ENCODE measurements around the gene COG3. TPM values are rescaled to one million over a fixed set of nuclear protein-coding genes. Genes with fewer than 3 reads are reported as not detected.

COG3 gene
- total RNA-seq, 1 experiment from 2014 or later: 20.3 TPM

DNA sequence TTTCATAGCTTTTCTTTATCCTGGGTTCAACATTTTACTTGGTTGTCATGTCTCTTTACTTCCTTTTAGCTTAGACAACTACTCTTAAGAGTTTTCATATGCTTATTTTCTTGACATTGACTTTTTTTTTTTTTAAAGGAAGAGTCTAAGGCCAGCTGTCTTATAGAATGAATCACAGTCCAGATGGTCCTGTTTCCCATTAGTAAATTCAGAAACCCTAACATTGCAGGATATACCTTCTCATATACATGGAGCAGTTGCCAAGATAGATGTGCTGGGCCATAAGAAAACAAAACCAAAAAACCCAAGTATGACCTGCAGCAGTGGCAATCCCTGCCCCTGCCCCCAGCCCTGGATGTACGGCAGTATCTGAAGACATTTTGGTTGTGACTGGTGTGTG lies 72.8 kb downstream of the COG3 start:
- POLR2A ChIA-PET (ENCODE audit: low non-redundant PET): no interaction called here
- TF ChIP-seq EZH2 (IDR thresholded peaks at IDR 0.05; ENCODE audit: borderline replicate concordance, low read depth, low read length, poor library complexity, severe bottlenecking): no peak
- no peak for TF ChIP-seq CTCF (conservative IDR thresholded peaks at IDR 0.05; ENCODE audit: low read depth, low read length)
- Histone ChIP-seq H3K36me3 (ENCODE audit: insufficient read depth, low read length, poor library complexity, severe bottlenecking) (peaks cover 12% of the 10 kb centered on the region), H3K27ac (ENCODE audit: low read depth, low read length, poor library complexity, severe bottlenecking) (no peak overlapping the region), H3K27me3 (replicated peaks; ENCODE audit: insufficient read depth, low read depth, low read length, poor library complexity) (no peaks in the 10 kb centered on the region), H3K9me3 (ENCODE audit: low read depth, low read length, poor library complexity, severe bottlenecking) (no peaks in the 10 kb centered on the region), H3K4me1 (ENCODE audit: insufficient read depth, low read length, poor library complexity, severe bottlenecking) (no peaks in the 10 kb centered on the region), H3K4me3 (ENCODE audit: low read depth, low read length, poor library complexity, severe bottlenecking) (no peak overlapping the region)
- CTCF ChIA-PET: no interaction called here
- BruUV-seq (replicated peaks): no TSS peak
- intact Hi-C loops (cut with micrococcal nuclease; ENCODE audit: unreplicated experiment): no loop called here
- no peak for DNase-seq (ENCODE audit: low spot score)

GRCh38 chr13:45538382-45538781 lies 73.6 kb downstream of the COG3 start:
- intact Hi-C loops (cut with micrococcal nuclease; ENCODE audit: unreplicated experiment): no loop called here
- no peak for TF ChIP-seq EZH2 (IDR thresholded peaks at IDR 0.05; ENCODE audit: borderline replicate concordance, low read depth, low read length, poor library complexity, severe bottlenecking)
- TF ChIP-seq CTCF (conservative IDR thresholded peaks at IDR 0.05; ENCODE audit: low read depth, low read length): no peak
- no TSS peak for BruUV-seq (replicated peaks)
- H3K4me3 ChIP-seq (ENCODE audit: low read depth, low read length, poor library complexity, severe bottlenecking): no peak overlapping the region
- DNase-seq (ENCODE audit: low spot score): no peak
- ChIA-PET POLR2A (ENCODE audit: low non-redundant PET) (no interaction called here), CTCF (no interaction called here)
- peaks cover 12% of the 10 kb centered on the region for H3K36me3 ChIP-seq (ENCODE audit: insufficient read depth, low read length, poor library complexity, severe bottlenecking)
- H3K27me3 ChIP-seq (replicated peaks; ENCODE audit: insufficient read depth, low read depth, low read length, poor library complexity): no peaks in the 10 kb centered on the region
- H3K9me3 ChIP-seq (ENCODE audit: low read depth, low read length, poor library complexity, severe bottlenecking): no peaks in the 10 kb centered on the region
- H3K27ac ChIP-seq (ENCODE audit: low read depth, low read length, poor library complexity, severe bottlenecking): no peak overlapping the region
- H3K4me1 ChIP-seq (ENCODE audit: insufficient read depth, low read length, poor library complexity, severe bottlenecking): no peaks in the 10 kb centered on the region

DNA sequence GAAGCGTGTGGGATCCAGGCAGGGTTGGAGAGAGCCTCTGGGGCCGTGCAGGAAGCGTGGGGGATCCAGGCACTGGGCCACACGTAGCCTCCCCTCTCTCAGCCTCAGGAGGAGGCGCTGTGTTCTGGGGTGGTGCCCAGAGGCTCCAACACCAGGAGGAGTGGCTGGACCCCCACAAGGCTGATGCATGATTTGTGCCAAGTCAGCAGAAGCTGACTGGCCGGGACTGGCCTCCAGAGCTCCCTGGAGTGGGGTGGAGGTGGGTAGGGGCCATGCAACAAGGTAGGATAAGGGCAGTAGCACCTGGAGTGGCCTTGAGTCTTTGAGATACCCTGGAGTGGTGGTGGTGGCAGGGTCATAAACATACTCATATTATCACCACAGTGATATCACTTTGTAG lies 75.5 kb downstream of the COG3 start:
- intact Hi-C loops (cut with micrococcal nuclease; ENCODE audit: unreplicated experiment): no loop called here
- ChIA-PET CTCF (no interaction called here), POLR2A (ENCODE audit: low non-redundant PET) (no interaction called here)
- TF ChIP-seq CTCF (conservative IDR thresholded peaks at IDR 0.05; ENCODE audit: low read depth, low read length) (no peak), EZH2 (IDR thresholded peaks at IDR 0.05; ENCODE audit: borderline replicate concordance, low read depth, low read length, poor library complexity, severe bottlenecking) (no peak)
- no peak overlapping the region for H3K27ac ChIP-seq (ENCODE audit: low read depth, low read length, poor library complexity, severe bottlenecking)
- no peaks in the 10 kb centered on the region for H3K4me1 ChIP-seq (ENCODE audit: insufficient read depth, low read length, poor library complexity, severe bottlenecking)
- no peaks in the 10 kb centered on the region for H3K36me3 ChIP-seq (ENCODE audit: insufficient read depth, low read length, poor library complexity, severe bottlenecking)
- no peak overlapping the region for H3K4me3 ChIP-seq (ENCODE audit: low read depth, low read length, poor library complexity, severe bottlenecking)
- H3K27me3 ChIP-seq (replicated peaks; ENCODE audit: insufficient read depth, low read depth, low read length, poor library complexity): no peaks in the 10 kb centered on the region
- BruUV-seq (replicated peaks): no TSS peak
- DNase-seq (ENCODE audit: low spot score): no peak
- no peaks in the 10 kb centered on the region for H3K9me3 ChIP-seq (ENCODE audit: low read depth, low read length, poor library complexity, severe bottlenecking)
